Measurements from ENCODE around the gene GNG12. TPM values are rescaled to one million over a fixed set of nuclear protein-coding genes. Genes with fewer than 3 reads are reported as not detected.

The GNG12 gene
- 70.2 and 80.1 TPM in 2 replicates for total RNA-seq

DNA sequence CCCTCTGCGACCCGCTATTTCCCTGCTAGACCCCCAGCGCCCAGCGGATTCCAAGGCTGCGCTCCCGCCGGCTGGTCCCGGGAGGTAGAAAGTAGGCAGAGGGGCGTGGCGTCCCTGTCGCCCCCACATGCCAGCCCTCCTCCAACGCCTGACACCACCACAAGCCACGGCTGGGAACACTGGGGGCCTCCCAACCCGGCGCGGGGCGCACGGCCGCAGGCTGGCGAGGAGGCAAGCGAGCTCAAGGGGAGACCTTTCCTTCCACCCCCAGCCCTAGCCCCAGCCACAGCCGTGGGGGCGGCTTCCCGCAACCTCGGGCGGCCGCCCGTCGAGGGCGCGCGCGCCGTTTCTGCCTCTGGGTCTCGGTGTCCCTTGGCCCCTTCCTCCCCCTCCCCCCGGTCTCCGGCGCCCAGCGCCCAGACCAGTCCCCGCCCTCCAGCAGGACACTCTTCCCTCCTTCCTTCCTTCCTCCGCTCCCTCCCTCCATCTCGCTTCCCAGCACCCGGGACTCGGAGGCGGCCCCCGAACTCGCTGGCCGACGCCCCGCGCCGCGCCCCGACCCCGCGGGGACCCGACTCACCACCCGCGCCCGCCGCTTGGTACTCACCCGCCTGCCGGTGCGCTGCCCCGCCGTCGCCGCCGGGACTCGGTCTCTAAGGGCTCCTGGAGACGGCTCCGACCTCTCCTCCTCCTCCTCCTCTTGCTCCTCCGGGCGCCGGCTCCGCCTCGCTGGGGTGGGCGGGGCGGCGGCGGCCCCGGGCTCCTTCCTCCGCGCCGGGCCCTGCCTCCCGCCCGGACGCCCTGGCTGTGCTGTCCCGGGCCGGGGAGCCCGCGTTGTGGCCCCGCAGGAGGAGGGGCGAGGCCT lies at the start of gene GNG12:
GNG12 (minus strand) TSS at position 731 of the 865 bp plus-strand sequence. CDS start 125,781 bp downstream, outside the sequence.

DNA sequence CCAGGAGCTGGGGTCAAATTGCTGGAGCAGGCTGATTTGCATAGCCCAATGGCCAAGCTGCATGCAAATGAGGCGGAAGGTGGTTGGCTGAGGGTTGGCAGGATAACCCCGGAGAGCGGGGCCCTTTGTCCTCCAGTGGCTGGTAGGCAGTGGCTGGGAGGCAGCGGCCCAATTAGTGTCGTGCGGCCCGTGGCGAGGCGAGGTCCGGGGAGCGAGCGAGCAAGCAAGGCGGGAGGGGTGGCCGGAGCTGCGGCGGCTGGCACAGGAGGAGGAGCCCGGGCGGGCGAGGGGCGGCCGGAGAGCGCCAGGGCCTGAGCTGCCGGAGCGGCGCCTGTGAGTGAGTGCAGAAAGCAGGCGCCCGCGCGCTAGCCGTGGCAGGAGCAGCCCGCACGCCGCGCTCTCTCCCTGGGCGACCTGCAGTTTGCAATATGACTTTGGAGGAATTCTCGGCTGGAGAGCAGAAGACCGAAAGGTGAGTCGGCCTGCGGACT lies 148.2 kb downstream of the GNG12 start, which contains the start of gene GADD45A:
GADD45A (plus strand) TSS at position 135 of the 491 bp plus-strand sequence; CDS start at position 429, 294 bp downstream.

Other genes starting within 250 kb of the GNG12 start
- 149 and 171 TPM in 2 replicates for gene GADD45A, start 148.3 kb downstream of the GNG12 start, total RNA-seq
- 0.46 and 0.63 TPM in 2 replicates for gene DIRAS3, start 217.2 kb upstream of the GNG12 start, total RNA-seq

Measured in airway epithelial cell (primary cell).